Heart left ventricle (tissue), 16 donors: ENCODE results near the gene GOLGB1. TPM values are rescaled to one million over a fixed set of nuclear protein-coding genes. Genes with fewer than 3 reads are reported as not detected.

Experiments
- ATAC-seq, 4 donors: fragments of 200-7000 bp; cut with Tn5 transposase; one replicate each; pipeline ENCODE4 v1.9.1; 2020 to 2022; ENCODE audit warnings: moderate library complexity in 4 of 4, mild to moderate bottlenecking in 3 of 4, moderate number of reproducible peaks in 1 of 4
- DNase-seq, 5 donors: peaks; one replicate each; pipeline ENCODE4 v3.0.0-alpha.2; 2020
- H3K27ac ChIP-seq, 12 donors: fragments of 200-600 bp; sonication (generic) in 4 of 12; one replicate each; pipeline versions ENCODE4 v1.5.0 to v1.8.0; 2016 to 2022; ENCODE audit warnings: mild to moderate bottlenecking in 2 of 12
- H3K27me3 ChIP-seq, 9 donors: fragments of 200-600 bp; sonication (generic) in 2 of 9; one replicate each; pipeline versions ENCODE4 v1.5.1 to v1.8.0; 2016 to 2022; ENCODE audit warnings: mild to moderate bottlenecking in 3 of 9
- H3K36me3 ChIP-seq, 9 donors: fragments of 200-600 bp; sonication (generic) in 2 of 9; one replicate each; pipeline versions ENCODE4 v1.5.0 to v1.8.0; 2018 to 2022; ENCODE audit warnings: mild to moderate bottlenecking in 2 of 9
- H3K4me1 ChIP-seq, 12 donors: fragments of 200-600 bp; sonication (generic) in 4 of 12; one replicate each; pipeline versions ENCODE4 v1.5.0 to v1.8.0; 2016 to 2022; ENCODE audit warnings: mild to moderate bottlenecking in 3 of 12
- H3K4me3 ChIP-seq, 12 donors: fragments of 200-600 bp; sonication (generic) in 4 of 12; one replicate each; pipeline versions ENCODE4 v1.5.0 to v1.8.0; 2017 to 2022; ENCODE audit warnings: mild to moderate bottlenecking in 9 of 12, moderate library complexity in 4 of 12
- H3K9me3 ChIP-seq, 12 donors: fragments of 200-600 bp; sonication (generic) in 4 of 12; one replicate each; pipeline versions ENCODE4 v1.5.0 to v1.8.0; 2016 to 2022; ENCODE audit warnings: mild to moderate bottlenecking in 1 of 12
- CTCF ChIP-seq, 12 donors: fragments of 200-600 bp; sonication (generic) in 4 of 12; IDR thresholded peaks; one replicate each; pipeline versions ENCODE4 v1.5.0 to v1.8.0; 2018 to 2022; ENCODE audit warnings: antibody characterized with exemption in 12 of 12, mild to moderate bottlenecking in 5 of 12
- POLR2A ChIP-seq, 2 donors: fragments of 450-650 bp; IDR thresholded peaks; one replicate each; pipeline ENCODE4 v1.6.1; 2017; ENCODE audit warnings: antibody characterized with exemption in 2 of 2, mild to moderate bottlenecking in 2 of 2, moderate library complexity in 2 of 2
- WGBS, 4 donors: extraction: QIAGEN DNeasy Blood & Tissue Kit in 2 of 4; methylation state at CpG; one replicate each; pipeline versions ENCODE4 v1.1.5 to v1.1.7; 2013 to 2018; 5-methylcytosine and 5-hydroxymethylcytosine counted together
- intact Hi-C, 10 donors: fragments of 100-400 bp; cut with DNase I; formaldehyde crosslinking; loops; one replicate each; pipeline versions ENCODE4 v1.11.1 to v1.14.2; 2022
- polyA plus RNA-seq, 2 donors: library from polyadenylated mRNA; stranded (reverse); fragments of 200-250 nt; gene quantifications; one replicate each; pipeline ENCODE4 v1.2.3, GENCODE V29; 2013
- total RNA-seq, 9 donors: library from RNA; depleted of rRNA in 2 of 9; stranded (reverse); fragments of >200 nt in 2 of 9; fragmentation: NEBNext Ultra II Directional in 3 of 9; extraction: Animal tissue kit (Norgen Biotek cat#: 25700) in 3 of 9; gene quantifications; one replicate each; pipeline versions ENCODE4 v1.1.0 to v1.2.4, GENCODE V29; 2016 to 2023
- donor health status: ischemic (EF 13 %, LVEDD 7.1; RV severe dilation, severe dysfunction).
- donor health status: healthy with polysubstance abuse.
- donor health status: DM: no; HTN: yes; CAD: no.
- donor health status: DM: no; HTN: no; CAD: no.
- donor health status: ischemic (EF 25% LVEDD 6.9; RV normal size, moderate dysfunction).
- donor health status: ischemic (EF 25% LVEDD 5.7; RV mildly dilated, moderate dysfunction).
- donor health status: healthy.
- donor health status: DM: yes; HTN: yes; CAD: no.
- donor health status: ischemic (EF 35%, LVEDD 5.7; RV mildly dilated, moderate dysfunction).
- donor health status: nonischemic (EF 11% LVEDD 7.7; RV severe dilation, severe dysfunction).
- donor health status: DM: yes; HTN: yes; CAD: no.
- donor health status: PGD.
- donor health status: ischemic (EF 29% LVEDD 5.4; RV normal size, mild dysfunction).
- donor health status: nonischemic (EF 23%, LVEDD 6.1; RV moderate dilation, normal function).

GOLGB1 gene
- total and polyA plus RNA-seq, 11 donors = 14.4 to 90.9 (median 44.1) TPM

GRCh38 chr3:121667333-121667732 is 82.2 kb downstream of the GOLGB1 start:
- WGBS, 4 donors = 83 to 86% (median 84%) methylated on average over 4 of the region's 4 CpGs
- Histone ChIP-seq H3K27ac (peak overlapping the region in 3 of 12 donors; percentile 7 to 76 (median 23)), H3K9me3 (no peaks in the 10 kb centered on the region), H3K36me3 (peaks cover 5 to 100% (median 90%) of the 10 kb centered on the region in 9 donors), H3K27me3 (no peaks in the 10 kb centered on the region), H3K4me3 (no peak overlapping the region), H3K4me1 (peaks cover 0 to 40% (median 0%) of the 10 kb centered on the region in 12 donors)
- ATAC-seq = peak in 1 of 4 donors; percentile 36
- TF ChIP-seq POLR2A (IDR thresholded peaks at IDR 0.05) (no peak), CTCF (IDR thresholded peaks at IDR 0.05) (no peak)
- intact Hi-C loops = loop anchor here in 1 of 10 donors (10.0 kb wide), 1 partner anchor 57 kb away; no protein-coding TSS in a partner anchor
- no peak for DNase-seq

GRCh38 chr3:121665488-121665887 is 84.1 kb downstream of the GOLGB1 start:
- TF ChIP-seq POLR2A (IDR thresholded peaks at IDR 0.05) (no peak), CTCF (IDR thresholded peaks at IDR 0.05) (no peak)
- no peaks in the 10 kb centered on the region for H3K27me3 ChIP-seq
- H3K27ac ChIP-seq = peak overlapping the region in 1 of 12 donors; percentile 76
- no peak for ATAC-seq
- no peaks in the 10 kb centered on the region for H3K9me3 ChIP-seq
- intact Hi-C loops = loop anchor here in 1 of 10 donors (10.0 kb wide), 1 partner anchor 59 kb away; no protein-coding TSS in a partner anchor
- H3K4me3 ChIP-seq = no peak overlapping the region
- no peak for DNase-seq
- H3K36me3 ChIP-seq = peaks cover 5 to 84% (median 72%) of the 10 kb centered on the region in 9 donors
- 63 to 87% (median 81%) methylated on average over 2 of the region's 2 CpGs for WGBS, 4 donors
- H3K4me1 ChIP-seq = peaks cover 0 to 41% (median 0%) of the 10 kb centered on the region in 12 donors

- Histone ChIP-seq H3K36me3 (peaks cover 5 to 63% (median 56%) of the 10 kb centered on the region in 9 donors), H3K27ac (peak overlapping the region in 8 of 12 donors; percentile 12 to 60 (median 34)), H3K27me3 (no peaks in the 10 kb centered on the region), H3K4me3 (no peak overlapping the region), H3K4me1 (peaks cover 0 to 60% (median 13%) of the 10 kb centered on the region in 12 donors), H3K9me3 (no peaks in the 10 kb centered on the region)
- TF ChIP-seq POLR2A (IDR thresholded peaks at IDR 0.05) = no peak
- TF ChIP-seq CTCF (IDR thresholded peaks at IDR 0.05) = no peak
- DNase-seq (no peak), ATAC-seq (peak in 2 of 4 donors; percentile 26 to 41)
- intact Hi-C loops = loop anchor here in 1 of 10 donors (10.0 kb wide), 1 partner anchor 61 kb away; no protein-coding TSS in a partner anchor
- WGBS, 4 donors = 57 to 71% (median 59%) methylated on average over 2 of the region's 2 CpGs
These were observed 86.2 kb downstream of the GOLGB1 start for GRCh38 chr3:121663171-121663847.

GRCh38 chr3:121662742-121663141 is 86.8 kb downstream of the GOLGB1 start:
- Histone ChIP-seq H3K9me3 (no peaks in the 10 kb centered on the region), H3K4me3 (no peak overlapping the region), H3K27ac (peak overlapping the region in 4 of 12 donors; percentile 16 to 60 (median 43)), H3K27me3 (no peaks in the 10 kb centered on the region), H3K36me3 (peaks cover 5 to 58% (median 51%) of the 10 kb centered on the region in 9 donors), H3K4me1 (peaks cover 0 to 61% (median 14%) of the 10 kb centered on the region in 12 donors)
- no peak for ATAC-seq
- DNase-seq = no peak
- intact Hi-C loops = loop anchor here in 1 of 10 donors (10.0 kb wide), 1 partner anchor 62 kb away; no protein-coding TSS in a partner anchor
- no peak for TF ChIP-seq POLR2A (IDR thresholded peaks at IDR 0.05)
- no peak for TF ChIP-seq CTCF (IDR thresholded peaks at IDR 0.05)
